HG03571 (cell line): Measurements from ENCODE around the gene PNPLA3.

ENCODE experiments used
- ATAC-seq: cut with Tn5 transposase; IDR thresholded peaks from one replicate; pipeline ENCODE4 v1.9.1; 2021; ENCODE audit not compliant: unreplicated experiment

The PNPLA3 gene

DNA sequence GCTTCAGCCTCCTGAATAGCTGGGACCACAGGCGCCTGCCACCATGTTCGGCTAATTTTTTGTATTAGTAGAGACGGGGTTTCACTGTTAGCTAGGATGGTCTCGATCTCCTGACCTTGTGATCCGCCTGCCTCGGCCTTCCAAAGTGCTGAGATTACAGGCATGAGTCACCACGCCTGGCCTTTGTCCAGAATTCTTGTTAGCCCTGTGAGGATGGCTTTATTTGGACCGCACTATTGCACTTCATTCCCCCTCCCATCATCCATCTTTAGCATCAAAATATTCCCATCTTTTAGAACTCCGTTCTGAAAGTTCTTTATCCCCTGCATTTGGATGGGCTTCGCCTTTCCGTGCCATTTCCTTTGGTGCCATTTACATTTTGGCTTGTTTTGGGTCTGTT is 34.3 kb downstream of the PNPLA3 start:
- ATAC-seq, result no peak

DNA sequence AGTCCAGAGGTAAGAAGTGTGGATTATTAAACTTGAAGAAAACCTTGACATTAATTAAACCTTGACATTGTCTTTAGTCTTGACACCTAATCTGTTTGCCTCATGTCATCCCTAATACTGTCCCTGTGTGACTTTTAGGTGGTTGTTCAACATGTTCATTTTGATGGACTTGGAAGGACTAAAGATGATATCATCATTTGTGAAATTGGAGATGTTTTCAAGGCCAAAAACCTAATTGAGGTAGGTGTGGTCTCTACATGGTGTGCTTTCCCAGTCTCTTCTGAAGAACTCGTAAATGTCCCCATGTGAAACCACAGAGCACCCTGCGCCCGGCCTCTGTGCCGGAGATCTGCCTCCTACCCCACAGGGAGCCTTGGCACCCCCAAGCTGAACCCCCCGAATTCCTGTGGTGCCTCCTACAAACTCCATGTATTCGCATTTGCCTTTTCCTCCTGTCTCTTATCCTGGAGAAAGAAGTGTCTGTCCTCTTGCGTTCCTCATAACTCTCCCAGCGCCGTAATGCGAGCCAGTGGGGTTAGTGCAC is 40.8 kb downstream of the PNPLA3 start:
- no peak for ATAC-seq

DNA sequence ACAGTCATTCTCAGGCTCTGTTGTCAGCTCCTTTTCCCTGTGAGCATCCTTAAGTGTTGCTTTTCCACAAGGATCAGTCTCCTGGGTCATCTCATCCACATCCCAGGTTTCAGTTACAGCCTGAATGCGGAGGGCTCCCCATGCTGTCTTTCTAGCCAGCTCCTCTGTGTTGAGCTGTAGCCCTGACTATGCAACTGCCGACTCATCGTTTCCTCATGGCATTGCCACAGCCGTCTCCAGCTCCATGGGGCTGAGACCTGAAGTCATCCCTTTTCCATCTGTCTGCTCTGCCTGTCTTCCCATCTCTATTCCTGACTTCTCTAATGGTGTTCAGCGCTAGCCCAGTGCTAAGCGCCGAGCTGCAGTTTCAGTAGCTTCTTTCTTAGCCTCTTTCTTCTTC is 43.5 kb downstream of the PNPLA3 start:
- no peak for ATAC-seq

DNA sequence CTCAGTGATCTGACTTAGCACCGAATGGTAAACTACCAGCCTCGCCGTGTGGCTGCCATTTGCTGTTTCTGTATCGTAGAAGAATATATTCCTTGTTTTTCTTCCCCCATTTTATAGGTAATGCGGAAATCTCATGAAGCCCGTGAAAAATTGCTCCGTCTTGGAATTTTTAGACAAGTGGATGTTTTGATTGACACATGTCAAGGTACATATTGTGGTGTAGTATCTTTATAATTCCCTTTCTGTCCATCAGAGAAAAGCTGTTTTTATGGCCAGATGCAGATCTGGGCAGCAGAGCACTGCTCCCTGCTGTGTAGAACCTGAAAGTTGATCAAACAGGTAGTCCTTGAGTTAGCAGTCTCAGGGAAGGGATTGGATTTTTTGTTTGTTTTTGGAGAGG is 45.0 kb downstream of the PNPLA3 start:
- ATAC-seq, result no peak

DNA sequence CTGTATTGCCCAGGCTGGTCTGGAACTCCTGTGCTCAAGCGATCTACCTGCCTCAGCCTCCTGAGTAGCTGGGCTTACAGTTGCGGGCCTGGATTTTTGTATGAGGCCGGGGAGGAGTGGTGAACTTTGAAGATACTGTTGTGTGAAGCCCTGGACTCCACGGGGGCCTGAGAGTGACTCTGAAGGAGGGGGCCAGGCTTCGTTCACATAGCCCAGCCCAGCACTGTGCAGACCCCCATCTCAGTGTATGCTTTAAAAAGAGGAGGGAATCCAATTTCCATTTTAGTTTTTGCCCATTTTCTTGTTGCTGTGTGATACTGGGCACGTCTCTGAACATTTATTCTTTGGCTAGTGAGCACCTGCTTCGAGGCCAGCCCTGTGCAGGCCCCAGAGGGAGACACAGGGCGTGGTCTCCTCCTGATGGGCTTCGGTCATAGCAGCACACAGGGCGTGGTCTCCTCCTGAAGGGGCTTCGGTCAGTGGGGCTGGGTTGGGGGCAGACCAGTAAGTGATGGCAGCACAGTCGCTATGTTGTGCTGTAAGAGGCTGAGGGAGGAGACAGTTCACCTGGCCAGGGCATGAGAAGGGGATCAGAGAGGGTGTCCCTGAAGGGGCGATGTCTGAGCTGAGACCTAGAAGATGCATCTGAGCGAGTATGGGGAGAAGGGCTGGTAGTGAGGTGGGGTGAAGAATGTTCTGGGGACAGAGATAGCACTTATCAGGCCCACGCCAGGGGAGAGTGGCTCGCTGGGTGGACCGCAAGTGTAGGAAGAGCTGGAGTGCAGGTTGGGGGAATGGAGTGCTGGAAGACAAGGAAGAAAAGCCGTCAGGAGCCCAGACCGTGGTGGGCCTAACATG is 45.6 kb downstream of the PNPLA3 start:
- no peak for ATAC-seq

DNA sequence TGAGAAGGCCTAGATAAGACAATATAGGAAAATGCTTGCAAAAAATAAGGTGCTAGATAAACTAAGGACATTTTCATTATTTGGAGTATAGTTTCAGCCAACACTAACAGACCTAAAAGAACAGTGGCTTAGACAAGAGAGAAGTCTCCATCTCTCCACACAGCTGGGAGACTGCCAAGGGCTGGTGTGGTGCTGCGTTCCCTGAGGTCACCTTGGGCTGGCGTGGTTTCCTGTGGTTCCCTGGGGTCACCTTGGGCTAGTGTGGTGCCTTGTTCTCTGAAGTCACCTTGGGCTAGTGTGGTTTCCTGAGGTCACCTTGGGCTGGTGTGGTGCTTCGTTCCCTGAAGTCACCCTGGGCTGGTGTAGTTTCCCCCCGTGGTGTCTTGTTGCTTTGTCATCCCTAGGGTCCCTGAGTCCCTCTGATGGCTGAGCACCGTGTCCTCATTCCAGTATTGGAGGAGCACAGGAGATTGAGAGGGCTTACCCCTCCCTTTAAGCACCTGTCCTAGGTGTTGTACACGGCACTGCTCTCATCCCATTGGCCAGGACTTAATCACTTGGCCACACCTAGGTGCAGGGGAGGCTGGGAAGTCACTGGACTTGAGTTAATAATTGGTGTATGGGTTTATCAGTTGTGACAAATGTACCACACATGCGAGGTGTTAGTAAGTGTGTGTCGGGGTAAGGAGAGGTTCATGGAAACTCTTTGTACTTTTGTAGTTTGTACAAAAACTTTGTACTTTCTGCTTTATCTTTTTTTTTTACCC is 46.6 kb downstream of the PNPLA3 start:
- ATAC-seq, result no peak

DNA sequence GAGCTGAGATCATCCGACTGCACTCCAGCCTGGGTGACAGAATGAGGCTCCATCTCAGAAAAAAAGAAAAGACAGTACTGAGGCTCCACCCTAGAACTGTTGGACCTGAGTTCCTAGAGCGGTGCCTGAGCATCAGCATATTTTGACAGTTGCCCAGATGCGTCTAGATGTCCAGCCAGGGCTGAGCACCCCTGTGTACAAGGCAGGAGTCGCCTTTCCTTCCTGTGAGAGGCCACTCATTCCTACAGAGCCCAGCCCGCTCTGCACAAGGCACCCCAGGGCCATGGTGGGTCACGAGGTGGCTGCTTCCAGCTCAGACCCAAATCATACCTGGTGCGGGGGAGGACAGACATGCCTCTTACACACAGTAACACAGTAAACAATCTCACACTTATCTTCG is 47.5 kb downstream of the PNPLA3 start:
- ATAC-seq, result no peak

DNA sequence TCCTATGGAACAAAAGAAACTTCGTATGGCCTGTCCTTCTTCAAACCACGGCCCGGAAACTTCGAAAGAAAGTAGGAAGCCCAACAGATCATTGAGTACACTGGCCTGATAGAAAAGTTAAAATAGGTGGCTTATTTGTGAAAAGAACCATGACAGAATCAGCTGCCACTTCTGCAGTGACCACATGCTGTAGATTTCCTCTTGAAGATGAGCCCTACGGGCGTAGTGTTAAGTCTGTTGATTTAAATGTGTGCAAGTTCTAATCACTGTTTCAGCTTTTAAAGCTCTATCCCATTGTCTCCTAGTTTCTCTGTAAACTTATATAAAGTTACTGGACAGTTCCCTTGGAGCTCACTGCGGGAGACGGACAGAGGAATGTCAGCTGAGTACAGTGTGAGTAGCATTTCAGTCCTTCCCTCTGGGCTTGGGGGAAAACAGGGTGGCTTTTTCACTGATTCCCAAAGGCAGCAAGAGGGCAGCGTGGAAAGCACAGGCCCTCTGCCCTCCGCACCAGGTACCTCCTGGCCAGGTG is 49.4 kb downstream of the PNPLA3 start:
- ATAC-seq, result no peak

DNA sequence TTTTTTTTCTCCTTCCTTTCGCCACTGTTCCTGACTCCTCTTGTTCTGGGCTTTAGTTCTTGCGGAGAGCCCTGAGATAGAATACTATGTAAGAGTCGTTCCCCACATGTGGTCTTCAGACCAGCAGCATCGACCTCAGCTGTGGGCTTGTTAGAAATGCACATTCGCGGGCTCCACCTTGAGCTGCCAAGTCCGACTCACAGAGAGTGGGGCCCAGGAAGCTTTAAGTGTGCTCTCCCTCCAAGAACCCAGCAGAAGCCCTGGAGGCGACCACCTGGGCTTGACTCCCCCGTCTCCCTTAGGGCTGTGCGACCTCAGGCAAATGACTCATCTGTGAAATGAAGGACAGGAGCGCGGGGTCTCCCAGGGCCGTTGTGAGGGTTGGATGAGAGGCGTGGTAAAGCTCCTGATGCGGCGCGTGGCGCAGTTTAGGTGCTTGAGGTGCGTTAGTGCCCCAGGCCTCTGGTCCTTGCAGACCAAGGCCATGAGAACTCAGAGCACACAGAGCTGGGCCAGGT is 50.5 kb downstream of the PNPLA3 start:
- no peak for ATAC-seq

DNA sequence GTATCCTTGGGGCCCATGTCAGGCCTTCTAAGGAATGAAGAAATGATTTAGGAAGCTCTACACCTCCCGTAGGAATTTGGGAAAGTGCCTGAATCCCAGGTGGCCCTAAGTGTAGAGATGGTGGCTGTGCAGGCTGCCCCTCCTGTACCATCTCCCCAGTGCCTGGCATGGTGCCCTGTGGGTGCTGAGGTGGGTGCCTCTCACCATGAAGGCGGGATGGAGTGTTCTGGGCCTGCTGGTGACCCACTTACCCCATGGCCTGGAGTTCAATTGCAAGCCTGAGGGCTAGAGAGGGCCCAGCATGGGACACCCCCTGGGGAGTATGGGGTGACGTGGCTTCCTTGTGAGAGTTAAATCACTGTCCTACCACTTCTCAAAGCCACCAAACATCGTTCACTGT is 51.4 kb downstream of the PNPLA3 start:
- ATAC-seq, result no peak

DNA sequence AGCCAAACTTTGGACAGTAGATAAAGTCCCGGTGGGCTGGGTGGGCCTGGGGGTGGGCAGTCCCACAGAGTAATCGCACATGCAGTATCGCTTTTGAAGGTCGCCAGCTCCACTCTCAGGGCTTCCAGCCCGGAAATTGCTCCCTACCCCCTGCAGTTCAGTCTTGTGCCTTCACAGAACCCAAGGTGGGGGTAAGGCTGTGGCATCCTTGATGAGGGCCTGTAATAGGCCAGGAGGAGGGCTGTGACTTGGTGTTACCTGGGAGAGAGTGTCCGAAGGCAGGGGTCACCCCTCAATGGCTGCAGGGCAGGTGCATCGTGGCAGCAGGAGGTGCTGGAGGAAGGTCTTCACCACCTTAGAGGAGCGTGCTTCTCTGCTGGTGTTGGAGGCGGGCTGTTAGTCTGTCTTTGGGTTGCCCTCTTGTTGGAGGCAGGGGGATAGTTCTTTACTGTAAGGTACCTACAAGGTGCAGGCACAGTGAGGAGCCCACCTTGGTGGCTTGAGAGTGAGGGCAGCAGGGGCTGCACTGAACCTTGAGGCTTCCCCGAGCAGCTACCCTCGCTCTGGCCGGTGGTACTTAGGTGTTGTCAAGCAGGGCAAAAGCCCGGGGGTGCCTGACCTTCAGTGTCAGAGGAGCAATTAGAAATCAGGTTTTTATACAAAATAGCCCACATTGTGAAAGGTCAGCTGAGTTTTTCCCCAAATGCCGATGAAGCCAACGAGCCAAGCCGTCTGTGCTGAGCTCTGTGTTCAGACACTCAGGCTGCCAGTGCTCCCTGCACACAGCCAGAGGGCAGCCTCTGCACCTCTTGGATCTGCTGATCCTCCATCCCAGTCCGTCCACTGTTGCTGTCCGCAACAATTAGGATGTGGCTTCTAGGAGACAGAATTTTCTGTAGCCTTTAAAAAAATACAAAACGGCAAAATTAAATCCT is 53.5 kb downstream of the PNPLA3 start:
- no peak for ATAC-seq

DNA sequence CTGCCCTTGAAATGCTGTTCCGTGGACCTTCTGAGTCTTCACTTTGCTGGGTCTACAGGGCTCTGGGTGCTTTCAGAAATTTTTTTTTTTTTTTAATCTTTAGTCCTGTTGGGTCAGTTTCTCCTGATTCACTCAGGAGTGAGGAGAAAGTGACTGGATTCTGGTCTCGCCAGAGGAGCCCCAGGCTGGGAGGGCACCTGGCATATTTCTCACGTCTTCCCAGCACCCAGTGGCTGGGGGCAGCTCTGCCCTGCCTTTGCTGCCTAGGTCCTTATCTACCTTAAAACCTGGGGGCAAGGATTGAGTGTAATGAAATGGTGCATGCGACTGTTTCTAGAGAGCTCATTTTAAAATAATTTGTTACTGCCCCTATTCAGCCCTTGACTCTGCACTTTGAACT is 55.0 kb downstream of the PNPLA3 start:
- ATAC-seq, result no peak

DNA sequence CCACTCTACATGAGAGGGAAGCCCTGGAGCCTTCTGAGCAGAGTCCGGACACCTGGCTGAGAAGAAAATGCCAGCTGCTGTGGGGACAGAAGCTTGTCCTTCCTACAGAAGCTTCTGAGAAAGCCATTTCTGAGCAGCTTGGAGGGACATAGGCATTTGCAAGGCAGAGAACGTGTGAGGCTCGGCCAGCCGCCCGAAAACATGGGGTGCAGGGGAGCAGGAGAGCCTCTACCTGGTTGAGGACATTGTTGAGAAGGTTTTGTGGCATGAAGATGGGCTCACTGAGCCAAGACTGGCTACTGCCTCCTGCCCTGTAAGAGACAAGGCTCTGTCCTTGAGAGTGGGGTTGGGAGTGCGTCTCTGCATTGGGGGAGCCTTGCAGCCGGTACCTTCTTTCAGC is 57.0 kb downstream of the PNPLA3 start:
- ATAC-seq, result no peak

DNA sequence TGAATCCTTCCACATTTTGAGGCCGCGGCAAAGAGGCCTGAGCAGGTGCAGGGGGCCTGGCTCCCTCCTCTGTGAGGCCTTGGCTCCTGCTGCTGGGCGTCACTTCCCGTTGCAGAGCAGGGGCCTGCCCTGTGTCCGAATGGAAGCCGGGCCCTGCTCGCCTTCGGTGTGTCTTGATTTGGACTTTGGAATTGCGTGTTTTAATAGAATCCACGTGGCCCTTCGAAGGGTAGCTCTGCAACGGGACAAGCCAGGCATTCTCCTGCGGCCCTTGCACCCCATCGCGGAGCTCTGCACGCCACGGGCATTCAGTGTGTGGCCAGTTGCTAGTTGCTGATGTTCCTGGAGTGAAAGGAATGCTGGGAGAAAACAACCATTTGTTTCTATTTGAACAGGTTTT is 57.4 kb downstream of the PNPLA3 start:
- no peak for ATAC-seq

DNA sequence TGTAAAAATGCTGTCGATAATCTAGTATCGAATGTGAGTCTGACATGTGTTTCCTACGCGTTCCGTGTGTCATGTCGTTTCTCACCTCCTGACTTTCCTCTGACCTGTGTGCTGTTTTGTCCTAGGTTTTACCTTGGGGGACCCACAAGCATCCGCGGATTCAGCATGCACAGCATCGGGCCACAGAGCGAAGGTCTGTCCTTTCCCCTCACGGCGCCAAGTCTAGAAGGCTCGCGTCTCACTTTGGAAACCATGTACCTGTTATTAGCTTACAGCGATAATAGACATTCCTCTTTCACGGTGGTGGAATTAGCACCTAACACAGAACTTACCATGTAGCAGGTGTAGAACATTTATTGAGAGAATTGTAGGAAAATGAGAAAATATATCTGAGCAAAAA is 60.2 kb downstream of the PNPLA3 start:
- no peak for ATAC-seq

DNA sequence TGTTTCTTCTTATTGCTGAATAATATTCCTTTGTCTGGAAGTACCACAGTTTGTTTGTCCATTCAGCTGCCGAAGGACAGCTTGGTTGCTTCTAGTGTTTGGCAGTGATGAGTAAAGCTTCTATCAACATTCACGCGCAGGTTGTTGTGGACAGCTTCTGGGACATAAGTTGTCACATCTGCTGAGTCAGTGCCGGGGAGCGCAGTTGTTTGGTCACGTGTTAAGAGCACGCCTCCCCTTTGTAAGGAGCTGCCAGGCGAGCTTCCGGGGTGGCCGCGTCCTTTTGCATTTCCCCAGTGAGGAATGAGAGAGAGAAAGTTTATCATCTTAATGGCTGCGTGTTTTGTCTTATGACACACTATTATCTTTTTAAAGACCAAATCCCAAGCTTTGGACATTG is 61.9 kb downstream of the PNPLA3 start:
- ATAC-seq, result no peak

DNA sequence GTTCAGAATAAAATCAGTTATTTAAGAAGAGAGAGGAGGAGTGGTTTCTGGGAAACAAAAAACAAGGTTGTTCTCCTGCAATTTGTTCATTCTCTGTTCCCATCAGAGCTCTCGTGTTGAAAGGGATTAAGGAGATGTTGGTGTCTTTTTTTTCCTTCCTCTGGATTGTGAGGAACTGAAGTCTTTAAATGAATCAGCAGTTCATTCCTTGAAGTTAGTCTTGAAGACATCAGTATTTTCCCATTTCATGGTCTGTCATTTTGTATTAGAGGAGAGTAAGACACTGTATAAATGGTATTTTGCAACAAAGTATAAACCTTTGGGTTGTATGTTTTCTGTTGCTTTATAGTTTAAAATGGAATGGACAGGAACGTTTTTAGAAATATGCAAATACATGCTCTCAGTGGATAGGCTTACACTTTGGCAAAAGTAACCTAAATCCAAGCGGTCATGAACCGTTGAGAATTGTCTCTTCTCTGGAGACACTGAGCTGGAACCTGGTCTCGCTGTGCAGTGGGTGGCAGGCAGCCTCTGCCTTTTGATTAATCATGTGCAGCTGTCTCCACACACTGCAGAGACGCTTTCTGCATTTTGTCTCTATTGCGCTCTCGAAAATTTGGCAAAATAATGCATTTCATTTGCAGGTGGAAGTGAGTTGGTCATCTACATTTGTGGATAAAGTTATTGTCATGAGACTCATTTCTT is 64.7 kb downstream of the PNPLA3 start:
- ATAC-seq, result no peak

DNA sequence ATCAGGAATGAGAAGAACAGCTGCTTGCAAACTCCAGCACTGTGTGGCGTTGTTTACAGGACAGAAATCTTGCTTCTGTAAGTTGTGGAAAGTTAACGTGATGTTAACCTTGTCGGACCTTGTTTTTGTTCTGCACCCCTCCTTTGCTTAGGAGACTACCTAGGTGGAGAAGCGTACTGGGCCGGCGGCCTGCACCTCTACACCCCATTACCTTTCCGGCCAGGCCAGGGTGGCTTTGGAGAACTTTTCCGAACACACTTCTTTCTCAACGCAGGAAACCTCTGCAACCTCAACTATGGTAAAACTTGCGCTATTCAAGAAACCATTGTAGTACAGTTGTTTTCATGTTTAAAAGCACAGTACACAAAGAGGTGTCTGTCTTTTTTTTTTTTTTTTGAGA is 65.4 kb downstream of the PNPLA3 start:
- ATAC-seq, result no peak

DNA sequence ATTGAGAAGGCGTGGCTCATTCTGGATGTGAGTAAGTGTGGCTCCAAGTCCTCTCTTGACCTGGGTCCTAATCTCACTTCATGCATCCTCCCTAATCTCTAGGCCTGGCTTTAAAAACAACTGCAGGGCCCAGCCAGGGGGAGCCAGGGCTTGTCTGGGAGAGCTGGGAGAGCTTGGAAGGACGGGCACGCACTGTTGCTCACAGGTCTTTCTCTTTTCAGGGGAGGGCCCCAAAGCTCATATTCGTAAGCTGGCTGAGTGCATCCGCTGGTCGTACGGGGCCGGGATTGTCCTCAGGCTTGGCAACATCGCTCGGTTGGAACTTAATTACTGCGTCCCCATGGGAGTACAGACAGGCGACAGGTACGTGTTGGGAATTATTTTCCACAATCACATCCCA is 66.4 kb downstream of the PNPLA3 start:
- ATAC-seq, result no peak
